Measurements from ENCODE around the gene PELO.
"Not testable (repeated sequence)": the region's sequence is repeated elsewhere in the genome, so short reads cannot be mapped to it uniquely, and the experiment has no call there.

Gene PELO

GRCh38 chr5:52787600-52788504 lies at the start of gene PELO, which contains the start of gene ITGA1:
TSS of gene PELO (plus strand) at chr5:52787916. CDS start at chr5:52800395, 12,479 bp downstream.
TSS of gene ITGA1 (plus strand) at chr5:52787916. CDS start at chr5:52788354, 438 bp downstream.
- ChIA-PET CTCF (interaction anchor here (0.6 to 1.7 kb wide), 8 partner anchors 8 to 1089 kb away, joined by 3 to 7 read pairs (median 4); no protein-coding TSS in a partner anchor), POLR2A (ENCODE audit: low non-redundant PET) (interaction anchor here (0.7 kb wide), 1 partner anchor 20 kb away, joined by 3 read pairs; no protein-coding TSS in a partner anchor)
- peak within 1 kb of the TSS; percentile 84 for H3K27ac ChIP-seq
- peak; percentile 88 for DNase-seq (ENCODE audit: low spot score)
- peak; percentile 37 for TF ChIP-seq CTCF (conservative IDR thresholded peaks at IDR 0.05; ENCODE audit: low read depth)

- TF ChIP-seq CTCF (conservative IDR thresholded peaks at IDR 0.05; ENCODE audit: low read depth): no peak
- H3K27ac ChIP-seq: no peak overlapping the region
- CTCF ChIA-PET: interaction anchor here (0.7 kb wide), 1 partner anchor 349 kb away, joined by 3 read pairs; no protein-coding TSS in a partner anchor
- no peak for DNase-seq (ENCODE audit: low spot score)
- POLR2A ChIA-PET (ENCODE audit: low non-redundant PET): no interaction called here
Measured at GRCh38 chr5:52738095-52738506, 49.6 kb upstream of the PELO start.

- CTCF ChIA-PET: no interaction called here
- POLR2A ChIA-PET (ENCODE audit: low non-redundant PET): no interaction called here
- H3K27ac ChIP-seq: no peak overlapping the region
- no peak for DNase-seq (ENCODE audit: low spot score)
- no peak for TF ChIP-seq CTCF (conservative IDR thresholded peaks at IDR 0.05; ENCODE audit: low read depth)
Measured at GRCh38 chr5:52740007-52740406, 47.7 kb upstream of the PELO start.

GRCh38 chr5:52743012-52743411 lies 44.7 kb upstream of the PELO start:
- no peak overlapping the region for H3K27ac ChIP-seq
- no peak for TF ChIP-seq CTCF (conservative IDR thresholded peaks at IDR 0.05; ENCODE audit: low read depth)
- ChIA-PET CTCF (interaction anchor here (0.6 kb wide), 1 partner anchor 142 kb away, joined by 3 read pairs; no protein-coding TSS in a partner anchor), POLR2A (ENCODE audit: low non-redundant PET) (no interaction called here)
- no peak for DNase-seq (ENCODE audit: low spot score)

- ChIA-PET CTCF (interaction anchor here (0.6 kb wide), 1 partner anchor 142 kb away, joined by 3 read pairs; no protein-coding TSS in a partner anchor), POLR2A (ENCODE audit: low non-redundant PET) (no interaction called here)
- no peak for DNase-seq (ENCODE audit: low spot score)
- H3K27ac ChIP-seq: no peak overlapping the region
- TF ChIP-seq CTCF (conservative IDR thresholded peaks at IDR 0.05; ENCODE audit: low read depth): no peak
Measured at GRCh38 chr5:52743529-52743928, 44.2 kb upstream of the PELO start.

- POLR2A ChIA-PET (ENCODE audit: low non-redundant PET): no interaction called here
- CTCF ChIA-PET: no interaction called here
- no peak for TF ChIP-seq CTCF (conservative IDR thresholded peaks at IDR 0.05; ENCODE audit: low read depth)
- H3K27ac ChIP-seq: no peak overlapping the region
- DNase-seq (ENCODE audit: low spot score): no peak
Measured at GRCh38 chr5:52743970-52744369, 43.7 kb upstream of the PELO start.

- POLR2A ChIA-PET (ENCODE audit: low non-redundant PET); CTCF ChIA-PET; H3K27ac ChIP-seq; DNase-seq (ENCODE audit: low spot score): not testable (repeated sequence)
Measured at GRCh38 chr5:52744867-52745458, 42.8 kb upstream of the PELO start.
